Thoracic aorta (tissue), 2 donors: ENCODE measurements around the gene TIMP3. TPM values are rescaled to one million over a fixed set of nuclear protein-coding genes. Genes with fewer than 3 reads are reported as not detected.

ENCODE experiments used
- ATAC-seq: fragments of 150-250 bp; one replicate; pipeline ENCODE4 v1.8.0; 2017; ENCODE audit warnings: low read depth; ENCODE audit not compliant: insufficient number of reproducible peaks, low FRiP score
- DNase-seq: peaks from one replicate; pipeline ENCODE4 v3.0.0-alpha.2; 2020; ENCODE audit warnings: low spot score
- H3K27ac ChIP-seq, 2 donors: fragments of 200-600 bp; sonication (generic); 1 replicate in 1 of 2; 2 replicates in 1 of 2; pipeline ENCODE4 v1.5.1; 2016; ENCODE audit warnings: mild to moderate bottlenecking in 2 of 2, moderate library complexity in 2 of 2
- H3K27me3 ChIP-seq: fragments of 200-600 bp; sonication (generic); replicated peaks from 2 replicates; pipeline ENCODE4 v1.6.0; 2016; ENCODE audit warnings: mild to moderate bottlenecking; ENCODE audit not compliant: insufficient read depth
- H3K36me3 ChIP-seq: fragments of 200-600 bp; sonication (generic); one replicate; pipeline ENCODE4 v1.5.1; 2016
- H3K4me1 ChIP-seq, 2 donors: fragments of 200-600 bp; sonication (generic); 1 replicate in 1 of 2; 2 replicates in 1 of 2; pipeline versions ENCODE4 v1.5.1 to v1.6.0; 2016; ENCODE audit warnings: low read depth in 2 of 2, mild to moderate bottlenecking in 1 of 2; ENCODE audit not compliant: control insufficient read depth in 1 of 2
- H3K4me3 ChIP-seq: fragments of 200-600 bp; sonication (generic); 2 replicates; pipeline ENCODE4 v1.5.1; 2016; ENCODE audit warnings: mild to moderate bottlenecking
- H3K9me3 ChIP-seq: fragments of 200-600 bp; sonication (generic); 2 replicates; pipeline ENCODE4 v1.5.1; 2016
- total RNA-seq, 2 donors: library from RNA; depleted of rRNA; stranded (reverse); fragments of >200 nt; gene quantifications; one replicate each; pipeline versions ENCODE4 v1.1.0 to v1.2.3, GENCODE V29; 2016
- TF ChIP-seq, protein P1 (sequence below): fragments of 200-600 bp; sonication (generic); IDR thresholded peaks from one replicate; pipeline ENCODE4 v1.5.1; 2019; ENCODE audit warnings: antibody characterized with exemption

TIMP3 gene
- total RNA-seq, 2 donors from 2014 or later, result 471 to 756 TPM

DNA sequence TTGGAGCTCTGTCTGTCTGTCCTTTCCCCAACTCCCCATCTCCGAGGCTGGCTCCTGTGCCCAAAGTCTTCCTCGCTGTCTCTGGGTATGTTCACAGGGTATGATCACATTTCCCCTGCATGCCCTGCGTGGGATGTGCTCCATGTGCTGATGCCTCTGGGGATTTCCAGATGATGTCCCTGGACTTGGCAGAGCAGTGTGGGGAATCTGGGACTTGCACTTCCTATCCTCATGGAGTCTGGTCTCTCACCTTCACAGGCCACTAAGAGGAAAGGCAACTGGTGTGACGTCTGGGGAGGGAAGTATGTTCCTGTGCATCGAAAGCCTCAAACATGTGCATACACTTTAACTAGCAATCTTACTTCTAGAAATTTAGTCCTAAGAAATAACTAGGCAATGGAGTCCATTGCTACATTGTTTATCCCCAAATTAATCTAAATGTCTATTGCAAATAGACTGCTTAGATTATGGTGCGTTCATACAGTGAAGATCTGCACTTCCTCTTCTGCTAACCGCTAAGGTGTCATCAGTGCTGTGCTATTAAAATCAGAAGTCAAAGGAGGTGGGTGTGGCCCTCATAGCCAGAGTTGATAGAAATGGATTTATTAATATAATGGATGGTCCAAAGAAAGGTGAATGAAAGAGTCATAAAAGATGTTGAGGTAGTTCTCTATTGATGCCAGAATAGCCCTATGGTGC is 20.8 kb downstream of the TIMP3 start:
- Histone ChIP-seq H3K27me3 (no peaks in the 10 kb centered on the region), H3K36me3 (peaks cover 3% of the 10 kb centered on the region), H3K4me1 (peaks cover 0 to 34% of the 10 kb centered on the region in 2 donors), H3K27ac (no peak overlapping the region), H3K9me3 (no peaks in the 10 kb centered on the region), H3K4me3 (no peak overlapping the region)
- no peak for ATAC-seq
- DNase-seq, result no peak
- TF ChIP-seq, protein P1, sequence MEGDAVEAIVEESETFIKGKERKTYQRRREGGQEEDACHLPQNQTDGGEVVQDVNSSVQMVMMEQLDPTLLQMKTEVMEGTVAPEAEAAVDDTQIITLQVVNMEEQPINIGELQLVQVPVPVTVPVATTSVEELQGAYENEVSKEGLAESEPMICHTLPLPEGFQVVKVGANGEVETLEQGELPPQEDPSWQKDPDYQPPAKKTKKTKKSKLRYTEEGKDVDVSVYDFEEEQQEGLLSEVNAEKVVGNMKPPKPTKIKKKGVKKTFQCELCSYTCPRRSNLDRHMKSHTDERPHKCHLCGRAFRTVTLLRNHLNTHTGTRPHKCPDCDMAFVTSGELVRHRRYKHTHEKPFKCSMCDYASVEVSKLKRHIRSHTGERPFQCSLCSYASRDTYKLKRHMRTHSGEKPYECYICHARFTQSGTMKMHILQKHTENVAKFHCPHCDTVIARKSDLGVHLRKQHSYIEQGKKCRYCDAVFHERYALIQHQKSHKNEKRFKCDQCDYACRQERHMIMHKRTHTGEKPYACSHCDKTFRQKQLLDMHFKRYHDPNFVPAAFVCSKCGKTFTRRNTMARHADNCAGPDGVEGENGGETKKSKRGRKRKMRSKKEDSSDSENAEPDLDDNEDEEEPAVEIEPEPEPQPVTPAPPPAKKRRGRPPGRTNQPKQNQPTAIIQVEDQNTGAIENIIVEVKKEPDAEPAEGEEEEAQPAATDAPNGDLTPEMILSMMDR, result no peak

DNA sequence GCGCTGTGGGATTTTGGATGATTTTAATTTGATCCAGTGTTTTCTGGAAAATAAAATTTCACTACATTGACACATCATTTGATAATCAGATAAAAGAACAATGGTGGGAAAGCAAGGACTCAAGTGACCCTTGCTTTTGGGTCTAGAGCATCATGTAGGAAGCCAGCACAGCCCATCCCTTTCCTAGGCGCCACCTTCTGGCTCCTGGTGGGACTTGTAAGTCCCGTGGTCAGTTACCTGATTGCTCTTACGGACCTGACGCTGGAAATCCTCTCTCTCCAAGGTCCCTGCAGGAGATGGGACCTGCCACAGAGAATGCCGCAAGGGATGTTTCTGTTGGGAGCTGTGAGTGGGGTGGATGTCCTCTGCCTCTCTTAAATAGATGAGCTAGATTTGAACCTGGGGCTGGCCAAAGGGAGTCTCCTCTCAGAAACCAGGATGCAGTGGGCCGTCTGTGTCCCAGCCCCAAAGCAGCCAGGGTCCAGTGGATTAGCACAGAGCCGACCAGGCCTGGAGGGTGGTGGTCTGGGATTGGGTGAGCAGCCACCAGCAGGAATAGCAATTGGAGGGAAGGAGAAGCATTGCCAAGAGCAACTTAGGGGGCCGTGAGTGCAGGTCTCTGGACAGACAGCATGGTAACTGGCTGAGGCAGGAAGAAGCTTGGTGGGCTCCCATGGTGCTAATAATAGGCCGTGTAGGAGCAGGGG is 21.7 kb downstream of the TIMP3 start:
- H3K27ac ChIP-seq, result no peak overlapping the region
- H3K4me1 ChIP-seq, result peaks cover 0 to 36% of the 10 kb centered on the region in 2 donors
- ATAC-seq (no peak), DNase-seq (no peak)
- peaks cover 3% of the 10 kb centered on the region for H3K36me3 ChIP-seq
- no peak overlapping the region for H3K4me3 ChIP-seq
- H3K9me3 ChIP-seq, result no peaks in the 10 kb centered on the region
- H3K27me3 ChIP-seq, result no peaks in the 10 kb centered on the region
- TF ChIP-seq, protein P1, result no peak

DNA sequence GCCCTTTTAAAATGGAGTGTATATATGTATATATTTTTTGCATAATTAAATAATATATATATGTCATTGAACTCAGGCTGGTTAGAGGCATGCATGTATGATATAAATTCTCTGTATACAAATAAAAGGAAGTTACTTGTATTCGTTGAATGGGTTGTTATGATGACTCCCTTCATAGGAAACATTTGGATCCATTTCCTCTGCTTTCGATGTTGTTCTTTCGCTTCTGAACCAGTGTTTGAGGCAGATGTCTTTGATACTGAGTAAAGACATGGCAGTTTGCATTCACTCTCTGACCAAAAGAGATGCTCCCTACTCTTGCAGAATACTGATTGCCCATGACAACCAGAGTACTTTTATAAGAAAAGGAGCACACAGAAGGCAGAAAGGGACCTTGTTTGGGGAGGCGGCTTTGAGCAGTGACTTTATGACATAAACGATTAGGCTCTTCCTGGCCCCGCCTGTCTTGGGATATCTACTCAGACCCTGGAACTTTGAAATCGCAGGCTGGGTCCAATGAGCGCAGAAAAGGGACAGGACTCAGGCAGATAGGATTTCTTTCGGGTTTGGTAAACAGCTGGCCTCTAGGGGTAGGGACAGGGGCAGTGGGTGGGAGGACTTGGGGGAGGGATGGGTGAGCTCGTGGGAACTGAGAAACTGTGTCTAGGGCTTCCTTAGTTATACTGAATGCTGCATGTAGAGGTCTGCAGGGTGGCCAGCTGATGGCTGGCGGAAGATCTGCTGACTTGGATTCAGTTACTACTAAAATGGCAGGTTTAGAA is 23.2 kb downstream of the TIMP3 start:
- Histone ChIP-seq H3K4me3 (no peak overlapping the region), H3K27me3 (no peaks in the 10 kb centered on the region), H3K4me1 (peaks cover 0 to 31% of the 10 kb centered on the region in 2 donors), H3K27ac (no peak overlapping the region), H3K36me3 (peaks cover 3% of the 10 kb centered on the region), H3K9me3 (no peaks in the 10 kb centered on the region)
- no peak for ATAC-seq
- TF ChIP-seq, protein P1, result no peak
- no peak for DNase-seq

DNA sequence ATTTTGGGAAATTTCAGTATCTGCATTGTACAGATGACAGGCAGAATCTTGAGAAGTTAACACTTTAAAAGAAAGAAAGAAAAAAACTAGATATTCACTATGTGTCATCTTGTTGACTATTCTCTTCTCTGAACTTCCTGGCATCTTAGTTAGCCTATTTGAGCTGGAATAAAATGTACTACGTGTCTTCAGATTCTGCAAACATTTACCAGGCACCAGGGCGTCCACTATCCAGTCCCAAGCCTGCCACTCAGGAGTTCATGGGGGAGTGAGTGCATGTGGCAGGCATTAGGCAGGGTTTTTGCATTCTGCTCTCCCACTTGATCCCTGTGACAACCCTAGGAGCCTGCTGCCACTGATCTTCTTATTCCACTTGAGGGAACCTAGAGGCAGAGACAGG is 25.0 kb downstream of the TIMP3 start:
- Histone ChIP-seq H3K27me3 (no peaks in the 10 kb centered on the region), H3K36me3 (peaks cover 2% of the 10 kb centered on the region), H3K9me3 (no peaks in the 10 kb centered on the region), H3K4me1 (peaks cover 0 to 35% of the 10 kb centered on the region in 2 donors), H3K27ac (no peak overlapping the region), H3K4me3 (no peak overlapping the region)
- ATAC-seq (no peak), DNase-seq (no peak)
- TF ChIP-seq, protein P1, result no peak

DNA sequence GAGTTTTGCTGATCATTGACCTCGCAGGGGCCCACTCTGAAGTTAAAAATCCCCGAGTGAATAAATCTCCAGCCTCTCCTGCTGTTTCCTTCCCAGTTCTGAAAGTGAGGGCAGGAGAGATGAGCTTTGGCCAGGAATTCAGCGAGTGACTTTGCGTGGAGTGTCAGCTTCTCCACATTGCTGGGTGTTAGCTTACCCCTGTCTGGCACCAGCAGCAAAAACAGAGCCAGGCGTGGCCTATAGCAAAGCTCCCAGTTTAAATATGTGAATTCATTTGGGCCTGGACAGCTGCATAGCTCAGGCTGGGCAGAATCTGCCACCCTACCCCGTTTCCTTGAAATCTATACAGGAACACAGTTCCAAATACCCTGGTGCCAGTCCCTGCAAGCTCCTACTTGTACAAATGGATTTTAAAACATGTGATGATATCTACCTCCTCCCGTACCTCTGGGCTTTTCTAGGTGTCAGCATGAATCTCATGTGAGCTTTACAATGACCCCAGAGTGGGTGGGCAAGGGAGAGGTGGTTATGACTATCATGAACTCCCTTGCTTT is 25.6 kb downstream of the TIMP3 start:
- peaks cover 3 to 41% of the 10 kb centered on the region in 2 donors for H3K4me1 ChIP-seq
- TF ChIP-seq, protein P1, result no peak
- no peak for ATAC-seq

More for the DNA sequence above, 25.6 kb downstream of the TIMP3 start:
- Histone ChIP-seq H3K9me3 (no peaks in the 10 kb centered on the region), H3K27ac (no peak overlapping the region), H3K4me3 (no peak overlapping the region), H3K27me3 (no peaks in the 10 kb centered on the region), H3K36me3 (no peaks in the 10 kb centered on the region)
- no peak for DNase-seq
